Bronchial epithelial cell (primary cell): ENCODE results near the gene FGF7. TPM values are rescaled to one million over a fixed set of nuclear protein-coding genes. Genes with fewer than 3 reads are reported as not detected.

ENCODE experiments used
- DNase-seq: peaks from one replicate; pipeline ENCODE4 v3.0.0-alpha.2; 2010; ENCODE audit warnings: low read depth
- FAIRE-seq: peaks from 2 replicates; lab custom pipeline; 2011; peaks lifted over from hg19 to GRCh38; lab: Jason Lieb, UNC
- H3K27me3 ChIP-seq: 2 replicates; pipeline ENCODE4 v1.5.1; 2011; ENCODE audit warnings: low read length; ENCODE audit not compliant: control insufficient read depth, insufficient read depth
- H3K36me3 ChIP-seq: 2 replicates; pipeline ENCODE4 v1.5.1; 2011; ENCODE audit warnings: low read length; ENCODE audit not compliant: control insufficient read depth, insufficient read depth
- H3K4me3 ChIP-seq: 2 replicates; pipeline ENCODE4 v1.5.1; 2011; ENCODE audit warnings: mild to moderate bottlenecking, low read depth, low read length, control low read depth
- total RNA-seq: library from RNA; depleted of rRNA; stranded (reverse); fragments of >200 nt; gene quantifications from 2 replicates; pipeline ENCODE4 v1.2.1, GENCODE V29; 2014
- TF ChIP-seq, protein P1 (sequence below): IDR thresholded peaks from 2 replicates; pipeline ENCODE4 v1.5.1; 2011; ENCODE audit warnings: mild to moderate bottlenecking, moderate library complexity, low read length, control low read depth, inconsistent platforms; ENCODE audit not compliant: insufficient read depth, severe bottlenecking

FGF7 gene
- total RNA-seq, 1 donor from 2014 or later = 4.7 TPM

GRCh38 chr15:49439678-49440395, 16.8 kb downstream of the FGF7 start:
- TF ChIP-seq, protein P1, sequence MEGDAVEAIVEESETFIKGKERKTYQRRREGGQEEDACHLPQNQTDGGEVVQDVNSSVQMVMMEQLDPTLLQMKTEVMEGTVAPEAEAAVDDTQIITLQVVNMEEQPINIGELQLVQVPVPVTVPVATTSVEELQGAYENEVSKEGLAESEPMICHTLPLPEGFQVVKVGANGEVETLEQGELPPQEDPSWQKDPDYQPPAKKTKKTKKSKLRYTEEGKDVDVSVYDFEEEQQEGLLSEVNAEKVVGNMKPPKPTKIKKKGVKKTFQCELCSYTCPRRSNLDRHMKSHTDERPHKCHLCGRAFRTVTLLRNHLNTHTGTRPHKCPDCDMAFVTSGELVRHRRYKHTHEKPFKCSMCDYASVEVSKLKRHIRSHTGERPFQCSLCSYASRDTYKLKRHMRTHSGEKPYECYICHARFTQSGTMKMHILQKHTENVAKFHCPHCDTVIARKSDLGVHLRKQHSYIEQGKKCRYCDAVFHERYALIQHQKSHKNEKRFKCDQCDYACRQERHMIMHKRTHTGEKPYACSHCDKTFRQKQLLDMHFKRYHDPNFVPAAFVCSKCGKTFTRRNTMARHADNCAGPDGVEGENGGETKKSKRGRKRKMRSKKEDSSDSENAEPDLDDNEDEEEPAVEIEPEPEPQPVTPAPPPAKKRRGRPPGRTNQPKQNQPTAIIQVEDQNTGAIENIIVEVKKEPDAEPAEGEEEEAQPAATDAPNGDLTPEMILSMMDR = no peak
- FAIRE-seq = no peak

GRCh38 chr15:49441356-49441755, 18.3 kb downstream of the FGF7 start:
- Histone ChIP-seq H3K27me3 (no peaks in the 10 kb centered on the region), H3K4me3 (no peak overlapping the region), H3K36me3 (no peaks in the 10 kb centered on the region)
- no peak for FAIRE-seq
- TF ChIP-seq, protein P1 = no peak
- DNase-seq = no peak

More at GRCh38 chr15:49439678-49440395, 16.8 kb downstream of the FGF7 start:
- no peak for DNase-seq
- Histone ChIP-seq H3K36me3 (no peaks in the 10 kb centered on the region), H3K27me3 (no peaks in the 10 kb centered on the region), H3K4me3 (no peak overlapping the region)

GRCh38 chr15:49441816-49442215, 18.8 kb downstream of the FGF7 start:
- Histone ChIP-seq H3K4me3 (no peak overlapping the region), H3K36me3 (no peaks in the 10 kb centered on the region), H3K27me3 (no peaks in the 10 kb centered on the region)
- no peak for DNase-seq
- no peak for FAIRE-seq
- TF ChIP-seq, protein P1 = no peak

GRCh38 chr15:49452595-49452994, 29.6 kb downstream of the FGF7 start:
- Histone ChIP-seq H3K27me3 (no peaks in the 10 kb centered on the region), H3K4me3 (no peak overlapping the region), H3K36me3 (no peaks in the 10 kb centered on the region)
- TF ChIP-seq, protein P1 = no peak
- FAIRE-seq (no peak), DNase-seq (no peak)

DNA sequence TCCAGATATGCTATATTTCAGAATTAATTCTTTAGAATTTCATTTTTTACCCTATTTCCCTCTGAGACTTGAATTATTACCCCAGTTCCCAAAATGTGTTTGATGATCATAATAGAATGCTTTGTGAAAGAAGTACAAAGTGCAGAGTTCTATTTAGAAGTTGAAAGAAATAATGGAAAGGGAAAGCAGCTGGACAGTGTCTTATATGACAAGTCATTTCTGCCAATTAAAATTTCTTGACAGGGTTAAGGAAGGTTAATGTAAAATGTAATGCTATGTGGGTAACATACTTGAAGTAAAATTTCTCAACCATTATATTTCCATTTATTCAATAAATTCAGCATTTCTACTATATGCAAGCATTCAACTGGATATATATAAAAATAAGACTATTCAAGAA, 33.1 kb downstream of the FGF7 start:
- Histone ChIP-seq H3K4me3 (no peak overlapping the region), H3K27me3 (no peaks in the 10 kb centered on the region), H3K36me3 (no peaks in the 10 kb centered on the region)
- TF ChIP-seq, protein P1 = no peak
- DNase-seq (no peak), FAIRE-seq (no peak)

DNA sequence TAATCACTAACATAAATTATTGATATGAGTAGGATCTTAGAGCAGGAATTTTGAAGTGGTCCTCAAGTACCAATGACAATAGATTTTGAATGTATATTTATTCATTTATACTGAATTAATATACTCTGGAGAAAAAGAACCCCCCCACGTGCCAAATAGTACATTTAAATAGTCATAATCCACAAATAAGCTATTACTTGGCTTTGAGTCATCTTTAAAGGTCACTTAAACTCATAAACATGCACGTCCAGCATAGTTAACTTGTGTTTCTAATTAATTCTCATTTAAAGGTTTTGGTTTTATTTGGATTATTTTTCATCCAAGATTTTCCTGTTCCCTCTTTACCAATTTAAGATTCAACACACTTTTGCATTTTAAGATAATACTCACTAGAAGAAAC, 35.1 kb downstream of the FGF7 start:
- TF ChIP-seq, protein P1 = no peak
- H3K27me3 ChIP-seq = no peaks in the 10 kb centered on the region
- FAIRE-seq = no peak
- no peak for DNase-seq
- H3K4me3 ChIP-seq = no peak overlapping the region
- H3K36me3 ChIP-seq = no peaks in the 10 kb centered on the region
